HG03108 (cell line): Measurements from ENCODE around the gene NLGN1.
"Not testable (repeated sequence)": the region's sequence is repeated elsewhere in the genome, so short reads cannot be mapped to it uniquely, and the experiment has no call there.

Experiments
- ATAC-seq: cut with Tn5 transposase; IDR thresholded peaks from one replicate; pipeline ENCODE4 v1.9.1; 2021; ENCODE audit warnings: moderate library complexity; ENCODE audit not compliant: unreplicated experiment

Gene NLGN1

GRCh38 chr3:173552526-173552925 lies 155.0 kb downstream of the NLGN1 start:
- ATAC-seq: no peak

- ATAC-seq: no peak
These were observed 156.2 kb downstream of the NLGN1 start for GRCh38 chr3:173553635-173554280.

GRCh38 chr3:173556546-173556945 lies 159.0 kb downstream of the NLGN1 start:
- ATAC-seq: no peak

GRCh38 chr3:173567997-173568396 lies 170.5 kb downstream of the NLGN1 start:
- no peak for ATAC-seq

- ATAC-seq: no peak
These were observed 171.1 kb downstream of the NLGN1 start for GRCh38 chr3:173568623-173569022.

GRCh38 chr3:173583496-173583895 lies 186.0 kb downstream of the NLGN1 start:
- no peak for ATAC-seq

GRCh38 chr3:173584093-173584837 lies 186.7 kb downstream of the NLGN1 start:
- no peak for ATAC-seq

GRCh38 chr3:173584838-173585831 lies 187.6 kb downstream of the NLGN1 start:
- ATAC-seq: no peak

GRCh38 chr3:173586166-173586565 lies 188.6 kb downstream of the NLGN1 start:
- no peak for ATAC-seq

- no peak for ATAC-seq
These were observed 189.5 kb downstream of the NLGN1 start for GRCh38 chr3:173587055-173587454.

GRCh38 chr3:173588556-173588955 lies 191.0 kb downstream of the NLGN1 start:
- ATAC-seq: no peak

GRCh38 chr3:173589116-173589515 lies 191.6 kb downstream of the NLGN1 start:
- ATAC-seq: no peak

- ATAC-seq: no peak
These were observed 193.9 kb downstream of the NLGN1 start for GRCh38 chr3:173591401-173591800.

- not testable (repeated sequence) for ATAC-seq
These were observed 197.3 kb downstream of the NLGN1 start for GRCh38 chr3:173594881-173595280.

GRCh38 chr3:173599673-173600072 lies 202.1 kb downstream of the NLGN1 start:
- ATAC-seq: no peak

- ATAC-seq: no peak
These were observed 217.0 kb downstream of the NLGN1 start for GRCh38 chr3:173614522-173614921.

- no peak for ATAC-seq
These were observed 218.1 kb downstream of the NLGN1 start for GRCh38 chr3:173615661-173616060.

GRCh38 chr3:173617490-173617889 lies 219.9 kb downstream of the NLGN1 start:
- ATAC-seq: no peak

GRCh38 chr3:173618148-173618547 lies 220.6 kb downstream of the NLGN1 start:
- no peak for ATAC-seq

GRCh38 chr3:173618703-173619102 lies 221.2 kb downstream of the NLGN1 start:
- ATAC-seq: no peak

GRCh38 chr3:173622166-173622565 lies 224.6 kb downstream of the NLGN1 start:
- ATAC-seq: no peak
